Peyer's patch (tissue), 4 donors: ENCODE results near the gene ERC2.

ENCODE experiments used
- CTCF ChIP-seq, 6 experiments: fragments of 450-650 bp in 4 of 6; fragments of 200-600 bp in 2 of 6; sonication (generic) in 1 of 6; IDR thresholded peaks; one replicate each; pipeline ENCODE4 v1.5.1; 2017 to 2019; ENCODE audit warnings: antibody characterized with exemption in 6 of 6, mild to moderate bottlenecking in 3 of 6, moderate library complexity in 1 of 6
- POLR2A ChIP-seq, 2 donors: fragments of 450-650 bp; IDR thresholded peaks; one replicate each; pipeline ENCODE4 v1.5.1; 2017; ENCODE audit warnings: antibody characterized with exemption in 2 of 2, mild to moderate bottlenecking in 2 of 2, moderate library complexity in 2 of 2

GRCh38 chr3:56288258-56288657 is 180.0 kb downstream of the ERC2 start:
- TF ChIP-seq POLR2A (IDR thresholded peaks at IDR 0.05) (no peak), CTCF (IDR thresholded peaks at IDR 0.05) (no peak)
